Tibial nerve (tissue), 4 donors: Measurements from ENCODE around the gene PGAM4.

Source experiments
- CTCF ChIP-seq, 5 experiments: fragments of 200-600 bp in 3 of 5; fragments of 450-650 bp in 2 of 5; sonication (generic) in 3 of 5; IDR thresholded peaks; one replicate each; pipeline ENCODE4 v1.5.1; 2016 to 2019; ENCODE audit warnings: antibody characterized with exemption in 5 of 5, mild to moderate bottlenecking in 3 of 5, moderate library complexity in 2 of 5
- EP300 ChIP-seq, 2 donors: sonication (generic); formaldehyde crosslinking; IDR thresholded peaks; one replicate each; pipeline ENCODE4 v1.6.1; 2017; ENCODE audit warnings: antibody characterized with exemption in 2 of 2, mild to moderate bottlenecking in 1 of 2
- POLR2A ChIP-seq, 2 donors: fragments of 450-650 bp; IDR thresholded peaks; one replicate each; pipeline ENCODE4 v1.6.1; 2017; ENCODE audit warnings: antibody characterized with exemption in 2 of 2, mild to moderate bottlenecking in 2 of 2, moderate library complexity in 2 of 2

GRCh38 chrX:77953302-77953701, 16.1 kb downstream of the PGAM4 start:
- TF ChIP-seq CTCF (IDR thresholded peaks at IDR 0.05), result no peak
- no peak for TF ChIP-seq POLR2A (IDR thresholded peaks at IDR 0.05)
- no peak for TF ChIP-seq EP300 (IDR thresholded peaks at IDR 0.05)
